ENCODE data around the gene GINS2.

GINS2 gene

GRCh38 chr16:85689285-85689949 is 663 bp upstream of the GINS2 start:
- Histone ChIP-seq H3K36me3 (ENCODE audit: control insufficient read depth, insufficient read depth, low read length) (peaks cover 11% of the 10 kb centered on the region), H3K9me3 (ENCODE audit: control insufficient read depth, insufficient read depth, low read depth, low read length) (no peaks in the 10 kb centered on the region), H3K9ac (ENCODE audit: low read length) (no peak overlapping the region), H3K27ac (ENCODE audit: low read depth, low read length) (no peak overlapping the region), H3K4me3 (ENCODE audit: low read depth, low read length) (peak overlapping the region; percentile 53), H3K27me3 (ENCODE audit: control insufficient read depth, insufficient read depth, low read length) (peaks cover 13% of the 10 kb centered on the region; the same call in 1 of the 2 replicates), H3K4me1 (ENCODE audit: control insufficient read depth, insufficient read depth, low read length) (peaks cover 7% of the 10 kb centered on the region)

GRCh38 chr16:85687651-85688471 is 893 bp downstream of the GINS2 start:
- Histone ChIP-seq H3K4me3 (ENCODE audit: low read depth, low read length) (peak overlapping the region; percentile 95), H3K36me3 (ENCODE audit: control insufficient read depth, insufficient read depth, low read length) (peaks cover 24% of the 10 kb centered on the region), H3K27me3 (ENCODE audit: control insufficient read depth, insufficient read depth, low read length) (peaks cover 13% of the 10 kb centered on the region; the same call in 1 of the 2 replicates), H3K9ac (ENCODE audit: low read length) (peak overlapping the region; percentile 98), H3K9me3 (ENCODE audit: control insufficient read depth, insufficient read depth, low read depth, low read length) (no peaks in the 10 kb centered on the region), H3K27ac (ENCODE audit: low read depth, low read length) (no peak overlapping the region; the same call in 1 of the 2 replicates), H3K4me1 (ENCODE audit: control insufficient read depth, insufficient read depth, low read length) (peaks cover 7% of the 10 kb centered on the region)

DNA sequence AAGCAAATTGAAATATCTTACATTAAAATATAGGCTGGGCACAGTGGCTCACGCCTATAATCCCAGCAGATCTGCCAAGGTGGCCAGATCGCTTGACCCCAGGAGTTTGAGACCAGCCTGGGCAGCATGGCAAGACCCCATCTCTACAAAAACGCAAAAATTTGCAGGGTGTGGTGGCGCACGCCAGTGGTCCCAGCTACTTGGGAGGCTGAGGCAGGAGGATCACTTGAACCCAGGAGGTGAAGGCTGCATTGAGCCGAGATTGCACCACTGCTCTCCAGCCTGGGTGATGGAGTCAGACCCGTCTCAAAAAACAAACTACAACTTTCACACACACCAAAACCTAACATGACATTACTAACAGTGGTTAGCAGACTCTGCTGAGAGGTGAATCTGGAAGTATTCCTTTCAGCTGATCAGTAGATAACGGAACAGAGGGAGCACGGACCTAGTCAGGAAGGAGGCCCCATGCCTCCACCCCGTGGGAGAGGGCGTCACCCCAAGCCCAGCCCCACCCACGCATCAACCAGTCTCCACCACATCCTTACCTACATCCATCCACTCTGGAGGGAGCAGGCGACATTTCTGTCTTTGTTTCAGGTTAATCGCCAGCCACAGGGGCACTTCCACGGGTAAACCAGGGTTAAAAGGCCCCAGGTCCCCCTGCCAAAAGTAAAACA is 1.7 kb downstream of the GINS2 start:
- no peak overlapping the region for H3K9ac ChIP-seq (ENCODE audit: low read length)
- peak overlapping the region; percentile 95; the same call in 1 of the 2 replicates for H3K4me3 ChIP-seq (ENCODE audit: low read depth, low read length)
- H3K27ac ChIP-seq (ENCODE audit: low read depth, low read length), result no peak overlapping the region
- peaks cover 32% of the 10 kb centered on the region for H3K36me3 ChIP-seq (ENCODE audit: control insufficient read depth, insufficient read depth, low read length)
- peaks cover 13% of the 10 kb centered on the region; the same call in 1 of the 2 replicates for H3K27me3 ChIP-seq (ENCODE audit: control insufficient read depth, insufficient read depth, low read length)
- no peaks in the 10 kb centered on the region for H3K9me3 ChIP-seq (ENCODE audit: control insufficient read depth, insufficient read depth, low read depth, low read length)
- peaks cover 7% of the 10 kb centered on the region for H3K4me1 ChIP-seq (ENCODE audit: control insufficient read depth, insufficient read depth, low read length)

- Histone ChIP-seq H3K9me3 (ENCODE audit: control insufficient read depth, insufficient read depth, low read depth, low read length) (no peaks in the 10 kb centered on the region), H3K27me3 (ENCODE audit: control insufficient read depth, insufficient read depth, low read length) (peaks cover 8% of the 10 kb centered on the region; the same call in 1 of the 2 replicates), H3K36me3 (ENCODE audit: control insufficient read depth, insufficient read depth, low read length) (peaks cover 48% of the 10 kb centered on the region), H3K27ac (ENCODE audit: low read depth, low read length) (no peak overlapping the region), H3K4me1 (ENCODE audit: control insufficient read depth, insufficient read depth, low read length) (peaks cover 7% of the 10 kb centered on the region), H3K9ac (ENCODE audit: low read length) (no peak overlapping the region), H3K4me3 (ENCODE audit: low read depth, low read length) (no peak overlapping the region)
Observed at GRCh38 chr16:85685251-85685650, 3.5 kb downstream of the GINS2 start.

GRCh38 chr16:85683363-85683762 is 5.4 kb downstream of the GINS2 start:
- Histone ChIP-seq H3K4me1 (ENCODE audit: control insufficient read depth, insufficient read depth, low read length) (no peaks in the 10 kb centered on the region), H3K36me3 (ENCODE audit: control insufficient read depth, insufficient read depth, low read length) (peaks cover 67% of the 10 kb centered on the region)

DNA sequence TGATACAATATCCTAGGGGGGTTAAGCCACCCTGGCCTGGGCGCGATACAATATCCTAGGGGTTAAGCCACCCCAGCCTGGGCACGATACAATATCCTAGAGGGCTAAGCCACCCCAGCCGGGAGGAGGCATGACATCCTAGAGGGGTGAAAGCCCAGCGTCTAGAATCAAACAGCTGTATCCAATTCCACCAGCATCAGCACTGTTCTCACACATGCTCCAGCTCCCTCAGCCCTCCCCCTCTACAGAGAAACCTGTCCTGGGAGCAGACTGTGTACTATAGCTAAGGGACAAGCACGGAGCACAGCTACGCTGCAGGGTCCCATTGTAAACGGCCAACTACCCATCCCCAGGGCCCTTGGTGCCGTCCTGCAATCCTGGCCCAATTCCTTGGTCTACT is 6.2 kb downstream of the GINS2 start:
- Histone ChIP-seq H3K9me3 (ENCODE audit: control insufficient read depth, insufficient read depth, low read depth, low read length) (no peaks in the 10 kb centered on the region), H3K27ac (ENCODE audit: low read depth, low read length) (no peak overlapping the region), H3K4me1 (ENCODE audit: control insufficient read depth, insufficient read depth, low read length) (no peaks in the 10 kb centered on the region), H3K36me3 (ENCODE audit: control insufficient read depth, insufficient read depth, low read length) (peaks cover 75% of the 10 kb centered on the region), H3K4me3 (ENCODE audit: low read depth, low read length) (no peak overlapping the region), H3K9ac (ENCODE audit: low read length) (no peak overlapping the region), H3K27me3 (ENCODE audit: control insufficient read depth, insufficient read depth, low read length) (no peaks in the 10 kb centered on the region)

More at GRCh38 chr16:85683363-85683762, 5.4 kb downstream of the GINS2 start:
- Histone ChIP-seq H3K4me3 (ENCODE audit: low read depth, low read length) (no peak overlapping the region), H3K27ac (ENCODE audit: low read depth, low read length) (no peak overlapping the region), H3K9me3 (ENCODE audit: control insufficient read depth, insufficient read depth, low read depth, low read length) (no peaks in the 10 kb centered on the region), H3K27me3 (ENCODE audit: control insufficient read depth, insufficient read depth, low read length) (no peaks in the 10 kb centered on the region), H3K9ac (ENCODE audit: low read length) (no peak overlapping the region)

- no peaks in the 10 kb centered on the region for H3K27me3 ChIP-seq (ENCODE audit: control insufficient read depth, insufficient read depth, low read length)
- H3K36me3 ChIP-seq (ENCODE audit: control insufficient read depth, insufficient read depth, low read length), result peaks cover 83% of the 10 kb centered on the region
- no peaks in the 10 kb centered on the region for H3K4me1 ChIP-seq (ENCODE audit: control insufficient read depth, insufficient read depth, low read length)
- H3K9ac ChIP-seq (ENCODE audit: low read length), result no peak overlapping the region
- H3K27ac ChIP-seq (ENCODE audit: low read depth, low read length), result no peak overlapping the region
- no peak overlapping the region for H3K4me3 ChIP-seq (ENCODE audit: low read depth, low read length)
- no peaks in the 10 kb centered on the region for H3K9me3 ChIP-seq (ENCODE audit: control insufficient read depth, insufficient read depth, low read depth, low read length)
Observed at GRCh38 chr16:85681255-85681654, 7.5 kb downstream of the GINS2 start.

GRCh38 chr16:85680352-85680944 is 8.3 kb downstream of the GINS2 start:
- Histone ChIP-seq H3K9me3 (ENCODE audit: control insufficient read depth, insufficient read depth, low read depth, low read length) (no peaks in the 10 kb centered on the region), H3K27me3 (ENCODE audit: control insufficient read depth, insufficient read depth, low read length) (no peaks in the 10 kb centered on the region), H3K36me3 (ENCODE audit: control insufficient read depth, insufficient read depth, low read length) (peaks cover 86% of the 10 kb centered on the region), H3K9ac (ENCODE audit: low read length) (no peak overlapping the region), H3K4me1 (ENCODE audit: control insufficient read depth, insufficient read depth, low read length) (no peaks in the 10 kb centered on the region), H3K27ac (ENCODE audit: low read depth, low read length) (no peak overlapping the region), H3K4me3 (ENCODE audit: low read depth, low read length) (no peak overlapping the region)

DNA sequence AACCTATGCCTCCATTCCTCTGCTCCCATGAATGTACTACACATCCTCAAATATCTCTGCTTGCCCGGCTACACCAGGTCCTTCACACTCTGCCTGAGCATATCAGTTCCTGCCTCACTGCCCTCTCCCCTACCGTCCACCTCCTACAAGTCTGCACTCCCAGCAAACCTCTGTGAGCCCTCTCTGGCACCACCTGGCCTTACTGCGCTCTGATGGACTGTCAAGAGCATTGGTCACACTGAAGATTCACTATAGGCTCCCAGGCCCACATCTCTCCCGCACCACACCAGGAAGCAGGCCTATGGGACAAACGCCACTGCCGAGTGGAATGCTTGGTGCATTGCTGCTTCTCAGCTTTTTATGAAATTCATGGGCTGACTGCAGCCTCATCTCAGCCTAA is 8.9 kb downstream of the GINS2 start:
- Histone ChIP-seq H3K4me3 (ENCODE audit: low read depth, low read length) (no peak overlapping the region), H3K36me3 (ENCODE audit: control insufficient read depth, insufficient read depth, low read length) (peaks cover 86% of the 10 kb centered on the region), H3K4me1 (ENCODE audit: control insufficient read depth, insufficient read depth, low read length) (no peaks in the 10 kb centered on the region), H3K9me3 (ENCODE audit: control insufficient read depth, insufficient read depth, low read depth, low read length) (no peaks in the 10 kb centered on the region), H3K27ac (ENCODE audit: low read depth, low read length) (no peak overlapping the region), H3K9ac (ENCODE audit: low read length) (no peak overlapping the region), H3K27me3 (ENCODE audit: control insufficient read depth, insufficient read depth, low read length) (no peaks in the 10 kb centered on the region)

DNA sequence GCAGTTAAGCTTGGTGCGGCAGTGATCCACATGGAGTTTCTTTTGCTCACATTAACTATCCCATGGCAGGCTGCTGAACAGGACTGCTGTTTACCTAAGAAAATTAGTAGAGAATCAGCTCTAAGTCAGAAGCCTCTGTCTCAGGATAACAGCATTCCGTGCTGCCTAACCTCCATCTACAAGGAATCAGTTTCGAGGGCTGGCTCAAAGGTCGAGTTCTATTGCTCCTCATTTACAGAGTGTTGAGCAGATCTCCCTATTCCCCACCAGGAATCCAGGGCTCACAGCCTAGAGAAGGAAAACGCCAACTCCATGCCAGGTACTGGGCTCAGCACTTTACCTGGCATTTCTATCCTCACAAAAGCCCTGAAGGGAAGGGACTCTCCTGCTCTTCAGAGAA is 9.9 kb downstream of the GINS2 start:
- Histone ChIP-seq H3K36me3 (ENCODE audit: control insufficient read depth, insufficient read depth, low read length) (peaks cover 88% of the 10 kb centered on the region), H3K27me3 (ENCODE audit: control insufficient read depth, insufficient read depth, low read length) (no peaks in the 10 kb centered on the region), H3K4me1 (ENCODE audit: control insufficient read depth, insufficient read depth, low read length) (no peaks in the 10 kb centered on the region), H3K4me3 (ENCODE audit: low read depth, low read length) (no peak overlapping the region), H3K9me3 (ENCODE audit: control insufficient read depth, insufficient read depth, low read depth, low read length) (no peaks in the 10 kb centered on the region), H3K27ac (ENCODE audit: low read depth, low read length) (no peak overlapping the region), H3K9ac (ENCODE audit: low read length) (no peak overlapping the region)
